K562 treated with DMSO at 1 percent for 4 hours (cell line): ENCODE data around the gene PLAC1. TPM values are rescaled to one million over a fixed set of nuclear protein-coding genes. Genes with fewer than 3 reads are reported as not detected.

ENCODE experiments used
- total RNA-seq: library from RNA; unstranded; fragments of 300-600 nt; gene quantifications from 2 replicates; pipeline ENCODE4 v1.2.3, GENCODE V29; 2022; ENCODE audit not compliant: insufficient read depth

The PLAC1 gene
- 2.9 and 5.9 TPM in 2 replicates for total RNA-seq

GRCh38 chrX:134658002-134658759, at the start of gene PLAC1:
Gene PLAC1, minus strand, starts transcription at chrX:134658471. Its CDS starts 91,789 bp downstream, at chrX:134566682.

Other genes with a start within 250 kb of the PLAC1 start
- gene HPRT1, start 198.3 kb downstream of the PLAC1 start, total RNA-seq = 44.0 and 49.0 TPM in 2 replicates
- 23.1 TPM in 2 replicates for gene PABIR2, start 138.7 kb upstream of the PLAC1 start, total RNA-seq